HepG2 (cell line): ENCODE data around the gene JMJD7. TPM values are rescaled to one million over a fixed set of nuclear protein-coding genes. Genes with fewer than 3 reads are reported as not detected.

Experiments
- ATAC-seq: fragments of 200-7000 bp; cut with Tn5 transposase; 3 replicates; pipeline ENCODE4 v1.9.1; 2020; ENCODE audit warnings: mild to moderate bottlenecking, moderate library complexity
- BruUV-seq: library from RNA; stranded (reverse); fragments of 400-500 nt; replicated peaks from 2 replicates; lab custom pipeline; 2021; lab: Mats Ljungman, UMichigan
- CTCF ChIA-PET: fragments of 300-600 bp; formaldehyde crosslinking; extraction: SDS; loops from one replicate; lab custom pipeline; 2021; ENCODE audit warnings: low total read pairs, inconsistent platforms, low intra/inter-chr PET ratio; lab: Yijun Ruan, JAX
- POLR2A ChIA-PET: fragments of 350-600 bp; sonication (Branson Sonifier 250); formaldehyde crosslinking; loops from one replicate; lab custom pipeline; 2020; ENCODE audit warnings: antibody characterized with exemption, inconsistent platforms; lab: Yijun Ruan, JAX
- DNase-seq: peaks from one replicate; pipeline ENCODE4 v3.0.0-alpha.2; 2015; ENCODE audit warnings: low spot score
- FAIRE-seq: peaks from 3 replicates; lab custom pipeline; 2011; peaks lifted over from hg19 to GRCh38; lab: Jason Lieb, UNC
- H2AFZ ChIP-seq: one replicate; pipeline ENCODE4 v1.6.1; 2011; ENCODE audit warnings: low read length, inconsistent platforms
- H3K27ac ChIP-seq: fragments of 300-600 bp; 3 replicates; pipeline ENCODE4 v1.8.0; 2011; ENCODE audit warnings: mixed run types, mild to moderate bottlenecking, mixed read lengths, low read length, inconsistent platforms; ENCODE audit not compliant: insufficient read depth; ENCODE audit errors: extremely low read length
- H3K27me3 ChIP-seq, 2 experiments: fragments of 200-600 bp in 1 of 2; 2 replicates in 1 of 2; 3 replicates in 1 of 2; pipeline versions ENCODE4 v1.6.0 to v1.8.0; 2011; ENCODE audit warnings: low read length in 2 of 2, mild to moderate bottlenecking in 2 of 2, moderate library complexity in 2 of 2, inconsistent platforms in 1 of 2; ENCODE audit not compliant: insufficient read depth in 2 of 2, control insufficient read depth in 1 of 2
- H3K36me3 ChIP-seq, 2 experiments: fragments of 200-600 bp in 1 of 2; replicated peaks in 1 of 2; 2 replicates in 1 of 2; 3 replicates in 1 of 2; pipeline versions ENCODE4 v1.5.1 to v1.8.0; 2011; ENCODE audit warnings: low read length in 2 of 2, inconsistent platforms in 1 of 2; ENCODE audit not compliant: insufficient read depth in 2 of 2, control insufficient read depth in 1 of 2
- H3K4me1 ChIP-seq: 2 replicates; pipeline ENCODE4 v1.5.1; 2012; ENCODE audit warnings: low read length, inconsistent platforms; ENCODE audit not compliant: insufficient read depth
- H3K4me2 ChIP-seq: 2 replicates; pipeline ENCODE4 v1.6.0; 2011; ENCODE audit warnings: low read depth, low read length, inconsistent platforms
- H3K4me3 ChIP-seq, 3 experiments: fragments of 200-600 bp in 1 of 3; sonication (generic), shearing (Covaris generic) in 1 of 3; replicated peaks in 1 of 3; 2 replicates each; pipeline ENCODE4 v1.5.1; 2011 to 2016; ENCODE audit warnings: low read length in 3 of 3, inconsistent platforms in 2 of 3, low read depth in 2 of 3, mild to moderate bottlenecking in 2 of 3, control low read depth in 1 of 3, mixed read lengths in 1 of 3; ENCODE audit not compliant: insufficient read depth in 1 of 3
- H3K79me2 ChIP-seq: one replicate; pipeline ENCODE4 v1.6.1; 2011; ENCODE audit warnings: low read length, inconsistent platforms; ENCODE audit not compliant: insufficient read depth
- H3K9ac ChIP-seq: 2 replicates; pipeline ENCODE4 v1.6.0; 2011; ENCODE audit warnings: mild to moderate bottlenecking, low read depth, low read length, inconsistent platforms; ENCODE audit not compliant: insufficient read depth
- H3K9me3 ChIP-seq: 2 replicates; pipeline ENCODE4 v1.5.1; 2012; ENCODE audit warnings: mild to moderate bottlenecking, low read length
- H4K20me1 ChIP-seq: 2 replicates; pipeline ENCODE4 v1.6.0; 2011; ENCODE audit warnings: inconsistent platforms, mild to moderate bottlenecking, low read length, moderate library complexity; ENCODE audit not compliant: insufficient read depth
- MLX ChIP-seq: IDR thresholded peaks from 2 replicates; pipeline ENCODE4 v1.6.1; 2016
- MYPOP ChIP-seq: sonication (generic); formaldehyde crosslinking; IDR thresholded peaks from 2 replicates; pipeline ENCODE4 v1.8.1; 2023; ENCODE audit warnings: mild to moderate bottlenecking, moderate library complexity, missing genetic modification reagents
- PTBP1 ChIP-seq: fragments of 200-400 bp; formaldehyde crosslinking; IDR thresholded peaks from 2 replicates; pipeline ENCODE4 v1.6.1; 2018; ENCODE audit warnings: low read length, low read depth; ENCODE audit not compliant: poor library complexity, severe bottlenecking
- STAT6 ChIP-seq: sonication (generic); formaldehyde crosslinking; IDR thresholded peaks from 2 replicates; pipeline ENCODE4 v1.4.0; 2020; ENCODE audit warnings: missing genetic modification reagents, mild to moderate bottlenecking, borderline replicate concordance
- ZBTB7A ChIP-seq: sonication (generic); formaldehyde crosslinking; IDR thresholded peaks from 2 replicates; pipeline ENCODE4 v1.8.0; 2022; ENCODE audit warnings: mild to moderate bottlenecking, missing genetic modification reagents
- ZFYVE20 ChIP-seq: sonication (generic); formaldehyde crosslinking; IDR thresholded peaks from 2 replicates; pipeline ENCODE4 v1.8.0; 2023; ENCODE audit warnings: low read depth, mild to moderate bottlenecking, moderate library complexity, missing genetic modification reagents, borderline replicate concordance
- ZNF263 ChIP-seq: sonication (generic); formaldehyde crosslinking; IDR thresholded peaks from 2 replicates; pipeline ENCODE4 v1.4.0; 2020; ENCODE audit warnings: missing genetic modification reagents
- ZNF407 ChIP-seq: sonication (generic); formaldehyde crosslinking; IDR thresholded peaks from one replicate; pipeline ENCODE4 v1.5.1; 2020; ENCODE audit warnings: mild to moderate bottlenecking, missing genetic modification reagents; ENCODE audit errors: not compliant biosample characterization
- ZNF562 ChIP-seq: sonication (generic); formaldehyde crosslinking; IDR thresholded peaks from 2 replicates; pipeline ENCODE4 v1.8.0; 2022; ENCODE audit warnings: missing genetic modification reagents, borderline replicate concordance
- ZNF644 ChIP-seq: IDR thresholded peaks from 2 replicates; pipeline ENCODE4 v1.6.1; 2016; ENCODE audit warnings: low read depth
- ZNF674 ChIP-seq: sonication (generic); formaldehyde crosslinking; IDR thresholded peaks from 2 replicates; pipeline ENCODE4 v1.5.0; 2020; ENCODE audit warnings: low read depth, mild to moderate bottlenecking, missing genetic modification reagents
- WGBS: methylation state at CpG from one replicate; pipeline ENCODE4 v1.1.6; 2017; ENCODE audit warnings: low lambda C conversion rate; 5-methylcytosine and 5-hydroxymethylcytosine counted together
- in situ Hi-C: cut with HindIII; loops from 2 replicates; pipeline ENCODE4 v1.10.0; 2017; ENCODE audit warnings: low pct_unique_long_range_greater_than_20kb; ENCODE audit not compliant: extremely low pct_ligation_motif_present
- intact Hi-C: fragments of 100-400 bp; cut with micrococcal nuclease; formaldehyde crosslinking; loops from one replicate; pipeline ENCODE4 v1.10.0; 2022; ENCODE audit not compliant: unreplicated experiment
- polyA plus RNA-seq, 8 experiments: library from polyadenylated mRNA; depleted of rRNA in 3 of 8; stranded (reverse) in 7 of 8; unstranded in 1 of 8; fragments of >200 nt; fragmentation: Illumina TruSeq in 4 of 8; extraction: Trizol in 4 of 8; gene quantifications; 2 replicates each; pipeline versions ENCODE4 v1.2.1 to v1.2.3, GENCODE V29; 2011 to 2016; ENCODE audit warnings: low read depth in 4 of 8, missing spikeins in 1 of 8, mixed read lengths in 1 of 8; ENCODE audit not compliant: insufficient read depth in 1 of 8
- total RNA-seq, 5 experiments: library from RNA; depleted of rRNA; stranded (reverse); fragments of >200 nt; fragmentation: Illumina TruSeq; extraction: Trizol; gene quantifications; 2 replicates each; pipeline ENCODE4 v1.2.3, GENCODE V29; 2016; ENCODE audit warnings: low read depth in 1 of 5

JMJD7 gene
- total and polyA plus RNA-seq, 2 of the 13 experiments (the other 11 are each of a cell fraction or from before 2014, with no cell fraction given) = 6.4 to 7.1 TPM

- no peaks in the 10 kb centered on the region for H3K79me2 ChIP-seq
- POLR2A ChIA-PET = no interaction called here
- BruUV-seq = no TSS peak
- no peak for TF ChIP-seq ZNF407 (CRISPR knock-in tag)
- no peak for TF ChIP-seq ZNF562
- TF ChIP-seq ZNF644 (CRISPR knock-in tag) = no peak
- TF ChIP-seq ZBTB7A (CRISPR knock-in tag) = no peak
- no peak for TF ChIP-seq ZNF263 (CRISPR knock-in tag)
- TF ChIP-seq PTBP1 = no peak
- TF ChIP-seq MLX (CRISPR knock-in tag) = no peak
- no peak for TF ChIP-seq STAT6
- TF ChIP-seq MYPOP (CRISPR knock-in tag) = no peak
- no peak for TF ChIP-seq ZNF674 (CRISPR knock-in tag)
- TF ChIP-seq ZFYVE20 (CRISPR knock-in tag) = no peak
Observed at GRCh38 chr15:41827290-41827879, 507 bp upstream of the JMJD7 start.

More at GRCh38 chr15:41827290-41827879, 507 bp upstream of the JMJD7 start:
- Histone ChIP-seq H3K36me3 (peaks cover 0 to 5% of the 10 kb centered on the region in 2 experiments; a peak in 2 of 5 replicates), H2AFZ (no peak overlapping the region), H3K9ac (peak overlapping the region; percentile 46), H3K4me2 (peak overlapping the region; percentile 75), H3K9me3 (no peaks in the 10 kb centered on the region), H3K4me3 (peak overlapping the region; percentile 69 to 99 (median 71)), H3K27me3 (no peaks in the 10 kb centered on the region; a peak in 1 of 5 replicates), H3K4me1 (peaks cover 18% of the 10 kb centered on the region), H4K20me1 (no peaks in the 10 kb centered on the region), H3K27ac (no peak overlapping the region)
- in situ Hi-C loops = no loop called here
- ATAC-seq (peak; percentile 12), DNase-seq (no peak), FAIRE-seq (no peak)
- CTCF ChIA-PET = no interaction called here
- intact Hi-C loops = no loop called here
- WGBS = 4% methylated on average over 26 of the region's 37 CpGs
